Measurements from ENCODE around the gene ESRRA.
A peak's percentile ranks its signal among the peaks of the same experiment; 100 is the strongest.

DNA sequence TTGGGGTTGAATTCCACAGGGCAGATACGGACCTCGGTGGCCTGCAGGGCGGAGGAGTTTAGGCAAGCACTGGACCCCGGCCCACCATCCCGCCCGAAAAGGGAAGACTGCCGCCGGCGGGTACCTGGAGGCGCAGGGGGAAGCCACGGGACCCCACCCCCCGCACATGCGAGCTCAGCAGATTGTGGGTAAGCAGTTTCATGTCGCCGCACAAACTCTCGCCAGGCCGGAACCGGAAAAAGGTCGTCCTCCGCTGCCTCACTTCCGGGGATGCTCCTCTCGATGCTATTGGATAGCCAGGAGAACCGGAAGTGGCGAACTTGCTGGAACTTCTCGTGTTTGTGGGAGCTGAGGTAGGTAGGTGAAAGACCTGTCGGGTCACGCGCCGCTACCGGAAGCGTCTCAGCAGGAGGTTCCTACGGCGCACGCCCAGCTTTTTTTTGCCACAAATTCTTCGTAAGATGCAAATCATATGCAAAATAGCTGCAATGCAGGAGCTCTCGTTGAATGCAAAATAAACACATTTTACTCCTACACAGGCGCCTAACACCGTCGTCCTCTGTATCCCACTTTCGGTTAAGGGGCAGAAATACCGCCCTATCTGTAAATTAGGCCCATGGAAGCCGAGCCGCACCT lies 12.1 kb downstream of the ESRRA start, which contains the start of gene TRMT112:
- TF ChIP-seq, protein P1, sequence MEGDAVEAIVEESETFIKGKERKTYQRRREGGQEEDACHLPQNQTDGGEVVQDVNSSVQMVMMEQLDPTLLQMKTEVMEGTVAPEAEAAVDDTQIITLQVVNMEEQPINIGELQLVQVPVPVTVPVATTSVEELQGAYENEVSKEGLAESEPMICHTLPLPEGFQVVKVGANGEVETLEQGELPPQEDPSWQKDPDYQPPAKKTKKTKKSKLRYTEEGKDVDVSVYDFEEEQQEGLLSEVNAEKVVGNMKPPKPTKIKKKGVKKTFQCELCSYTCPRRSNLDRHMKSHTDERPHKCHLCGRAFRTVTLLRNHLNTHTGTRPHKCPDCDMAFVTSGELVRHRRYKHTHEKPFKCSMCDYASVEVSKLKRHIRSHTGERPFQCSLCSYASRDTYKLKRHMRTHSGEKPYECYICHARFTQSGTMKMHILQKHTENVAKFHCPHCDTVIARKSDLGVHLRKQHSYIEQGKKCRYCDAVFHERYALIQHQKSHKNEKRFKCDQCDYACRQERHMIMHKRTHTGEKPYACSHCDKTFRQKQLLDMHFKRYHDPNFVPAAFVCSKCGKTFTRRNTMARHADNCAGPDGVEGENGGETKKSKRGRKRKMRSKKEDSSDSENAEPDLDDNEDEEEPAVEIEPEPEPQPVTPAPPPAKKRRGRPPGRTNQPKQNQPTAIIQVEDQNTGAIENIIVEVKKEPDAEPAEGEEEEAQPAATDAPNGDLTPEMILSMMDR (IDR thresholded peaks at IDR 0.05) = no peak
- TF ChIP-seq POLR2A (IDR thresholded peaks at IDR 0.05) = peak; percentile 96
